ENCODE data around the gene TRAF1. TPM values are rescaled to one million over a fixed set of nuclear protein-coding genes. Genes with fewer than 3 reads are reported as not detected.

Gene TRAF1
- total and polyA plus RNA-seq, 2 donors (not counting 1 experiment from before 2014, with no cell fraction given) = 12.2 to 19.5 TPM

DNA sequence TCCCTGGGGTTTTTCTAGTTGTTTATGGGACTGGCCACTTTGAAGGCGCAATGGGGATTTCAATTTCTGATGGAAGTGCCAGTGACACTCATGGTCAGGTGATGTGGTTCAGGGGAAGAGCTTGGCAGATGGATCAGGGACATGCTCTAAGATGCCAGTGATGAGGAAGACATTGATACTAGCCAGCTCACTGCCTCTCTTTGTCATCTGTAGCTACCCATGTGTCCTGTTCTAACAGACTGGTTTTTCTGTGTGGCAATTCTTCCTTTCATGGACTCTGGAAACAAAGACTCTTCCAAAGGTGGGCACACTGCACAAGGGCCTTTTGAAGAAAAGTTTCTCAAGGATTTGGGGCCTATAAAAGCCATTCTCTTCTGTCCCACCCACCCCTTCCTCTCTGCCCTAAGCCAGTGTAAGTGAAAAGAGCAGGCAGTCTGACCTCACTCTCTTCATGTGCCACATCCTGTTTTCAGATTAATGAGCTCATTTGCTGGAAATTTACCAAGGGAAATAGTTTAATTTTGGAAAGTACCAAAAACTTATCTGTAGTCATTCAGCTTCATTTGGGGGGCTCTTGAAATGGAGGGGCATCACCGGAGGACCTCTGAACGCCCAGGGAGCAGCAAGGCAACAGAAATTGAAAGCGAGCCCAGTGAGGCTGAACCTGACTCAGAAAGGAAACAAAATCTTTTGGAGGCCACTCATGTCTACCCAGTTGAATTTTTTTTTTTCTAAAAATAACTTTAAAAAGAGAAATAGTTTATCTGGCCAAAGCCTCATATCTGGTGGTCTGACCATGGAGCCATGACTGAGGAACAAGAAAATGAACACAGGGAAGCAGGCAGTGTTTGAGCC, 4.9 kb upstream of the TRAF1 start:
- intact Hi-C loops (cut with micrococcal nuclease) = loop anchor here (1.0 to 5.0 kb wide), 7 partner anchors 13 to 349 kb away; partner anchors contain the start of genes CDK5RAP2 and RAB14
- Histone ChIP-seq H4K20me1 (ENCODE audit: control insufficient read depth, insufficient read depth, low read length, poor library complexity, severe bottlenecking) (no peaks in the 10 kb centered on the region), H3K36me3 (replicated peaks in 1 of 2; ENCODE audit: control extremely low read depth in 1 of 2, control insufficient read depth in 1 of 2, extremely low read depth in 1 of 2, insufficient read depth in 2 of 2, low read length in 1 of 2) (no peaks in the 10 kb centered on the region), H3K4me1 (ENCODE audit: control insufficient read depth in 2 of 2, insufficient read depth in 2 of 2, low read length in 2 of 2) (peaks cover 88 to 90% of the 10 kb centered on the region in 2 donors), H3K4me2 (replicated peaks; ENCODE audit: low read depth, low read length, poor library complexity, severe bottlenecking) (peak overlapping the region; percentile 75), H3K79me2 (ENCODE audit: control insufficient read depth, insufficient read depth, low read length) (no peaks in the 10 kb centered on the region), H3K9me3 (ENCODE audit: control extremely low read depth in 1 of 3, control insufficient read depth in 2 of 3, insufficient read depth in 1 of 3, low read length in 2 of 3) (no peaks in the 10 kb centered on the region), H3K27ac (ENCODE audit: low read length in 2 of 2) (peak overlapping the region; percentile 97 to 99), H2AFZ (ENCODE audit: insufficient read depth, low read depth, low read length, poor library complexity, severe bottlenecking) (peak overlapping the region; percentile 34), H3K9ac (ENCODE audit: low read length) (peak overlapping the region; percentile 60), H3K4me3 (ENCODE audit: control extremely low read depth in 1 of 5, extremely low read depth in 1 of 5, insufficient read depth in 1 of 5, low read depth in 2 of 5, low read length in 4 of 5) (peak overlapping the region in 4 of 5 experiments; percentile 1 to 53 (median 37)), H3K27me3 (replicated peaks in 1 of 4; ENCODE audit: control extremely low read depth in 1 of 4, control insufficient read depth in 3 of 4, insufficient read depth in 4 of 4, low read length in 3 of 4) (no peaks in the 10 kb centered on the region)
- peak overlapping the region; percentile 98 for H3K27ac Mint-ChIP-seq
- DNase-seq = peak; percentile 90
- H3K9me3 Mint-ChIP-seq (ENCODE audit: insufficient read depth) = no peaks in the 10 kb centered on the region
- peaks cover 85% of the 10 kb centered on the region for H3K4me1 Mint-ChIP-seq
- peak overlapping the region; percentile 83 for H3K4me3 Mint-ChIP-seq
- ChIA-PET POLR2A (interaction anchor here (0.7 to 1.7 kb wide), 6 partner anchors 15 to 138 kb away, joined by 4 to 10 read pairs (median 5); partner anchors contain the start of genes FBXW2 and PHF19), CTCF (interaction anchor here (0.7 to 9.6 kb wide), 13 partner anchors 9 to 177 kb away, joined by 3 to 102 read pairs (median 3); no protein-coding TSS in a partner anchor)
- WGBS (ENCODE audit: insufficient coverage) = 20% methylated on average over 4 of the region's 4 CpGs
- TF ChIP-seq, protein P1, sequence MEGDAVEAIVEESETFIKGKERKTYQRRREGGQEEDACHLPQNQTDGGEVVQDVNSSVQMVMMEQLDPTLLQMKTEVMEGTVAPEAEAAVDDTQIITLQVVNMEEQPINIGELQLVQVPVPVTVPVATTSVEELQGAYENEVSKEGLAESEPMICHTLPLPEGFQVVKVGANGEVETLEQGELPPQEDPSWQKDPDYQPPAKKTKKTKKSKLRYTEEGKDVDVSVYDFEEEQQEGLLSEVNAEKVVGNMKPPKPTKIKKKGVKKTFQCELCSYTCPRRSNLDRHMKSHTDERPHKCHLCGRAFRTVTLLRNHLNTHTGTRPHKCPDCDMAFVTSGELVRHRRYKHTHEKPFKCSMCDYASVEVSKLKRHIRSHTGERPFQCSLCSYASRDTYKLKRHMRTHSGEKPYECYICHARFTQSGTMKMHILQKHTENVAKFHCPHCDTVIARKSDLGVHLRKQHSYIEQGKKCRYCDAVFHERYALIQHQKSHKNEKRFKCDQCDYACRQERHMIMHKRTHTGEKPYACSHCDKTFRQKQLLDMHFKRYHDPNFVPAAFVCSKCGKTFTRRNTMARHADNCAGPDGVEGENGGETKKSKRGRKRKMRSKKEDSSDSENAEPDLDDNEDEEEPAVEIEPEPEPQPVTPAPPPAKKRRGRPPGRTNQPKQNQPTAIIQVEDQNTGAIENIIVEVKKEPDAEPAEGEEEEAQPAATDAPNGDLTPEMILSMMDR (IDR thresholded peaks at IDR 0.05) = no peak
- TF ChIP-seq EZH2 (IDR thresholded peaks at IDR 0.05; ENCODE audit: borderline replicate concordance, insufficient read depth, low read depth, low read length, poor library complexity, severe bottlenecking) = no peak
- H3K27me3 Mint-ChIP-seq = no peaks in the 10 kb centered on the region
- peak; percentile 61 for ATAC-seq (ENCODE audit: low read depth)

All from B cell (primary cell).